ENCODE data around the gene SNRNP70.
"Not testable (repeated sequence)": the region's sequence is repeated elsewhere in the genome, so short reads cannot be mapped to it uniquely, and the experiment has no call there.

SNRNP70 gene

DNA sequence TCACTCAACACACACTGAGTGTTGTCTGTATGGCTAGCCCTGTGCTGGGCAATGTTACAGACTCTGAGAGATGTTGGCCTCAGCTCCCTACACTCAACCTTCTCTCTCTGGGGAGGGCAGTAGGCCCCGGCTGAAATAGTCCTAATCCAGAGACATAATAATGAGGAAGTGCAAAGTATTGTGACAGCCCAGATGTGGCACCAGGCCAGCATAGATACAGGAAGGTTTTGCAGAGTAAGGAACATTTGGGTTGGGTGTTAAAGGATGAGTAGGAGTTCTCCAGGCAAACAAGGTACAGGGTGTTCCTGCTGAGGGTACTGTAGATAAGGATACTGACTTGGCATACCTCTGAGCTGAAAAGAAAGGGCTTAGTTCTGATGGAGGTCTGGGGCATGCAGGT, 31.3 kb downstream of the SNRNP70 start:
- Histone ChIP-seq H3K4me1 (peaks cover 58 to 74% (median 64%) of the 10 kb centered on the region in 10 experiments), H3K9me3 (replicated peaks in 1 of 11) (no peaks in the 10 kb centered on the region), H3K4me2 (peak overlapping the region; percentile 20 to 99 (median 59); a peak in 20 of 22 replicates), H3K9ac (no peak overlapping the region), H3K27me3 (peaks cover 20 to 23% (median 23%) of the 10 kb centered on the region in 11 experiments), H3K4me3 (no peak overlapping the region), H3K36me3 (no peaks in the 10 kb centered on the region), H4K20me1 (peaks cover 0 to 25% (median 10%) of the 10 kb centered on the region in 11 experiments; a peak in 5 of 22 replicates), H3K27ac (peak overlapping the region in 5 of 11 experiments; percentile 3 to 53 (median 24); a peak in 6 of 22 replicates)
- TF ChIP-seq Cebpa-rat (IDR thresholded peaks at IDR 0.05) = 0 out of 22 replicates have a peak, but pooled peaks of 1 of the 11 experiments have one; percentile 13

DNA sequence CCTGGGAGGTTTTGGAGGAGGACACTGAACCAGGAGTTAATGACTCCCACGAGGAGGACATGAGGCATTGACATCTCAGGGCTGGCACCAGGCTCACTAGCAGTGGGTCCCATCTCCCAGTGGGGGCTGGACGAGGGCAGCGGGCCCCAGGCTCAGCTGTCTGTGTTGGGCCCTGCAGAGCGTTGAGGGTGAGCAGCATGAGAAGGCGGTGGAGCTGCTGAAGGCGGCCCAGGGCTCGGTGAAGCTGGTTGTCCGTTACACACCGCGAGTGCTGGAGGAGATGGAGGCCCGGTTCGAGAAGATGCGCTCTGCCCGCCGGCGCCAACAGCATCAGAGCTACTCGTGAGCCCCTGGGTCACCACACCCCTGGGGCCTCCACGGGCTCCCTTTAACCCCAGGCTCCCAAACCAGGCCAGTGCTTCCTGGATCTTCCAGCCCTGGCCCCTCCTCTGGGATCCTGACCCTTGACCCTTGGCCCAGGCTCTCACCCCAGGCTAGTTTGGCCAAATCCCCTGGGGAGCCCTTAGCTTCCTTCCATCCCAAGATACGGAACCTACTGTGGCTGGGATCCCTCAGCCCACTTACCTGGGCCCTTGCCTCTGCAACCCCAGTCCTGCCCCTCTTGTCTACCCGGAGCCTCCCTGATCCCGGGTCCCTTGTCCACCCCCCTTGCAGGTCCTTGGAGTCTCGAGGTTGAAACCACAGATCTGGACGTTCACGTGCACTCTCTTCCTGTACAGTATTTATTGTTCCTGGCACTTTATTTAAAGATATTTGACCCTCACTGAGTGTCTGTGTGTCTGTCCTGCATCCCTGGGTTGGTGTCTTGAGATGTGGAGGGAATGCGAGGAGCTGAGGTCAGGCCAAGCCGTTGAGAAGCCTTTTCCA, 32.7 kb downstream of the SNRNP70 start:
- Histone ChIP-seq H3K9ac (peak overlapping the region; percentile 77 to 93 (median 88)), H3K36me3 (no peaks in the 10 kb centered on the region), H3K27me3 (peaks cover 21 to 37% (median 33%) of the 10 kb centered on the region in 11 experiments), H3K4me2 (peak overlapping the region; percentile 84 to 97 (median 91)), H3K9me3 (replicated peaks in 1 of 11) (no peaks in the 10 kb centered on the region), H3K27ac (peak overlapping the region; percentile 85 to 97 (median 93)), H3K4me1 (peaks cover 56 to 64% (median 61%) of the 10 kb centered on the region in 10 experiments), H4K20me1 (peaks cover 0 to 25% (median 10%) of the 10 kb centered on the region in 11 experiments; a peak in 5 of 22 replicates), H3K4me3 (peak overlapping the region; percentile 58 to 77 (median 66))
- TF ChIP-seq Cebpa-rat (IDR thresholded peaks at IDR 0.05) = no peak

DNA sequence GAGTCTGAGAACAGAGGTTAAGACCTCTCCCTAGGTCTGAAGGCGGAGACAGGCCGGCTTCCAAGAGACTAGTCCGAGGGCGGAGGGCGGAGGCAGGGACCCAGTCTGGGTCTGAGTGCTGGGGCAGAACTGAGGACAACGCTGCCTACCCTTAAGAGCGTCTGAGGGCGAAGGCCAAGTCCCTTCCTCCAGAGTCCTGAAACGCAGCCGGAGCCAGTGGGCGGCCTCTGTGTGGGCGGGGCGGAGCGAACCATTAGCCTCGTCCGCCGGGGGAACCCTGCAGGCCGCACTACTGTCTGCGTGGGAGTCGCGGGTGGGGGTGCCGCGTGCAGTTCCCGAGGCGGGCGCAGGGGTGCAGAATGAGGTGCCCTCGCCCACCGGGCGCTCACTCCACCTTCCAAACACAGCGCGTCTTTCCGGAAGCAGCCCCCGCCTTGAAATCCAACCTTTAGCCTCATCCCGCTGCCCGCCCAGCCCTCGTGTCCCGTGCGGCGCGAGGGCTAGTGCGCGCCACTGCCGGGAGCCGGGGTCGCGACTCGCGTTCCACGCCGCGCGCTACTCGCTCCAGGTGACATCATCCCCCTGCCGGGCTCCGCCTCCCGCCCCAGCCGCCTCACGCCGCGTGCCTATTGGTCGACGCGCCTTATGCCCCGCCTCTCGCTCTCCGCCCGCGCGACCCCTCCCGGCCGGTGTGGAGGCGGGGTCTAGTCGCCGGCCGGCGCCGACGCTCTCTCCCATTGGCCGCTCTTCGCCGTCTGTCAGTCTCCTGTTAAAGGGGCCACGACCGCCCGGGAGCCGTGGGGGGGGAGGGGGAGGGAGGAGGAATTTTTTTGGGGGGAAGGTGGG, 33.5 kb downstream of the SNRNP70 start, which contains the start of gene C19orf73:
TSS of gene C19orf73 (minus strand) at position 579 of the 846 bp plus-strand sequence. CDS start at position 458, 121 bp downstream.
- TF ChIP-seq Cebpa-rat (IDR thresholded peaks at IDR 0.05) = no peak
- Histone ChIP-seq H3K27ac (peak within 1 kb of the TSS; percentile 85 to 97 (median 93)), H3K4me1 (peaks cover 47 to 56% (median 53%) of the 10 kb centered on the region in 10 experiments), H3K4me3 (peak within 1 kb of the TSS; percentile 58 to 77 (median 66)), H3K9me3 (replicated peaks in 1 of 11) (no peaks in the 10 kb centered on the region), H3K27me3 (peaks cover 21 to 42% (median 34%) of the 10 kb centered on the region in 11 experiments), H4K20me1 (peaks cover 0 to 25% (median 10%) of the 10 kb centered on the region in 11 experiments; a peak in 5 of 22 replicates), H3K36me3 (no peaks in the 10 kb centered on the region), H3K9ac (peak within 1 kb of the TSS; percentile 77 to 93 (median 88)), H3K4me2 (peak within 1 kb of the TSS; percentile 86 to 100 (median 98))

DNA sequence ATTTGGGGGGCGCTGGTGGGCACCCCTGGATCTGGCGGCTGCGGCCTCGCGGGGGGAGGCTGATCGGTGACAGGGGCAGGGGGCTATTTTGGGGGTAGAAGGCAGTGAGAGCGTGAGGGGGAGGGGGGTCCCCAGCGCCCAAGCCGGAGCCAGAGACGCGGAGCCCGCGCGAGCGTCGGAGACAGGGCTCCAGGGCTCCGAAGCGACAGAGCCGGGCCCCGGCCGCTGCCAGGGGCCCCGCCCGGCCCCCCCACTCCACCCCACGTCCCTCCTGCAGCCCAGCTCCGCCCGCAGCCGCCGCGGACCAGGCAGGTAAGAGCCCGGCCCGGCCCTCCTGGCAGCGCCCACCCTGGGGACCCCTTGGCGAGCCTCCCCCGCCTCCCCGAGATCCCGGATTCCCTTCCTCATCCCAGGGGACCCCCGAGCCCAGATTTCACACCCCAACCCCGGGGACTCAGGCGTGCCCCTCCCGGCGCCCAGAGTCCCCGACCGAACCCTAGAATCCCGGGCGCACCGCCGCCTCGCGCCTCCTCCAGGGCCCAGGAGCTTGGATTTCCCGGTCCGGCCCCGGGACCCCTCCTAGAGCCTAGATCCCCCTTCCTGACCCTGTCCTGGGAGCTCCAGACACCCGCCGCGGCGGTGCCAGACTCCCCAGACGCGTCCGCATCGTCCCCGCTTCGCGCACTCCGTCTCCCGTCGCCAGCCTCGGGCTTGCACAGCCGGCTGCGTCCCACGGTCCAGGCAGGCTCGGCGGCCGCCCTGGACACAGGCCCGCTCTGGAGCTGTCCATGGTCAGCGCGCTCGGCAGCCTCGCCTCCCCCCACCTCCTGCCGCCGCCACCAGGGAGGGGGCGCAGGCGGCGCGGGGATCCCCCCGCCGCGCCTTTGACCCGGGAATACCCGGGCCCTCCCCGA, 34.4 kb downstream of the SNRNP70 start, which contains the start of gene PPFIA3:
TSS of gene PPFIA3 (plus strand) at position 134 of the 914 bp plus-strand sequence. CDS start 8,330 bp downstream, outside the sequence.
- Histone ChIP-seq H4K20me1 (peaks cover 0 to 25% (median 10%) of the 10 kb centered on the region in 11 experiments; a peak in 5 of 22 replicates), H3K4me1 (peaks cover 45 to 52% (median 49%) of the 10 kb centered on the region in 10 experiments), H3K27me3 (peaks cover 21 to 42% (median 34%) of the 10 kb centered on the region in 11 experiments), H3K27ac (peak within 1 kb of the TSS; percentile 85 to 97 (median 93)), H3K4me3 (peak within 1 kb of the TSS; percentile 58 to 77 (median 66)), H3K4me2 (peak within 1 kb of the TSS; percentile 86 to 100 (median 98)), H3K9me3 (replicated peaks in 1 of 11) (no peaks in the 10 kb centered on the region), H3K9ac (peak within 1 kb of the TSS; percentile 77 to 93 (median 88)), H3K36me3 (no peaks in the 10 kb centered on the region)
- no peak for TF ChIP-seq Cebpa-rat (IDR thresholded peaks at IDR 0.05)

DNA sequence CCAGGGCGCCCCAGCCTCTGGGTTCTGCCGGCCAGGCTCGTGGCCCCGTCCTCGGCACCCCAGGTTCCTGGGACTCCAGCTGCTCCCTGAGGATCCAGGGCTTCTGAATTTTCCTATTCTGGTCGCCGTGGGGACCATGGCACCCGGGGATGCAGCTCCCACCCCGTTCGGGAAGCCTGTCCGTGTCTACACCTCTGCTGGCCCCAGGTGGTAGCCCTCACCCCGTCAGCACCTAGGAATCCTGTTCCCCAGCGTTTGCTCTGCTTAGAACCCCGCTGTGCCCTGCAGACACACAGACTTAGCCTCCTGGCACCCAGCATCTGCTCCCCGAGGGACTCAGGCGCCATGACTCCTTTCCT, 35.1 kb downstream of the SNRNP70 start:
- Histone ChIP-seq H3K4me3 (peak overlapping the region; percentile 58 to 77 (median 66)), H3K27me3 (peaks cover 21 to 42% (median 34%) of the 10 kb centered on the region in 11 experiments), H3K9ac (peak overlapping the region; percentile 60 to 92 (median 82); a peak in 15 of 22 replicates), H3K36me3 (no peaks in the 10 kb centered on the region), H3K27ac (no peak overlapping the region), H3K4me1 (peaks cover 39 to 46% (median 43%) of the 10 kb centered on the region in 10 experiments), H3K9me3 (replicated peaks in 1 of 11) (no peaks in the 10 kb centered on the region), H4K20me1 (peaks cover 0 to 22% (median 10%) of the 10 kb centered on the region in 11 experiments; a peak in 5 of 22 replicates), H3K4me2 (peak overlapping the region; percentile 86 to 100 (median 98))
- no peak for TF ChIP-seq Cebpa-rat (IDR thresholded peaks at IDR 0.05)

DNA sequence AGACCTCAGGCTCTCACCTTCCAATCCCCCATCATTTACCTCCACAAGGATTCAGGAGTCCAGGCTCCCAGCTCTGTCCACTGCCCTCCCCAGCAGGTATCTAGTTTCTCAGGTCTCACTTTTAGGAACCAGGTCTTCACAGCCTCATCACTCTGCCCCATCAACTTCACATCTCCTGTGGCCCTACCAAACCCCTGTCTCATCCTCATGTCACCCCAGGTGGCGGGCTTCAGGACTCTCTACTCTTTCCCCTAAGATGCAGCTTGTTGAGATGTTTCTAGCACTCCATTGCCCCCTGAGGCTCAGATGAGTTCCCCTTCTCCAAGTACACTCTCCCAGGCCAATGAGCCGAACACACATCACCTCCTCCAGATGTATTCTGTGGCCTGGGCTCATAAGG, 35.6 kb downstream of the SNRNP70 start:
- Histone ChIP-seq H3K4me2 (peak overlapping the region in 9 of 11 experiments; percentile 91 to 100 (median 98); a peak in 11 of 22 replicates), H3K4me3 (peak overlapping the region in 2 of 10 experiments; percentile 68 to 77; a peak in 4 of 20 replicates), H4K20me1 (peaks cover 0 to 22% (median 10%) of the 10 kb centered on the region in 11 experiments; a peak in 5 of 22 replicates), H3K27me3 (peaks cover 21 to 42% (median 34%) of the 10 kb centered on the region in 11 experiments), H3K4me1 (peaks cover 34 to 43% (median 39%) of the 10 kb centered on the region in 10 experiments), H3K9me3 (replicated peaks in 1 of 11) (no peaks in the 10 kb centered on the region), H3K9ac (no peak overlapping the region), H3K36me3 (no peaks in the 10 kb centered on the region), H3K27ac (no peak overlapping the region)
- no peak for TF ChIP-seq Cebpa-rat (IDR thresholded peaks at IDR 0.05)

DNA sequence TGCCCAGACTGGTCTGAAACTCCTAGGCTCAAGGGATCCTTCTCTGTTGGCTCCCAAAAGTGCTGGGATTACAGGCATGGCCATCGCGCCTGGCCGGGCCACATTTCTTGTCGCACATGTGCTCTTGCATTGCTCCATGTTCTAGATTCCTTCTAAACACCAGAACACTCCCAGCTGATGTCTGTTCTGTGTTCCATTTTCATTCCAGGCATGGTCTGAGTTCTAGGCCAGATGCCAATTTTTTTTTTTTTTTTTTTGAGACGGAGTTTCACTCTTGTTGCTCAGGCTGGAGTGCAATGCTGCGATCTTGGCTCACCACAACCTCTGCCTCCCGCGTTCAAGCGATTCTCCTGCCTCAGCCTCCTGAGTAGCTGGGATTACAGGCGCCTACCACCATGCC, 36.6 kb downstream of the SNRNP70 start:
- H3K4me2 ChIP-seq = not testable (repeated sequence)

More for the DNA sequence above, 36.6 kb downstream of the SNRNP70 start:
- H3K4me1 ChIP-seq = peaks cover 25 to 33% (median 29%) of the 10 kb centered on the region in 10 experiments
- H3K27ac ChIP-seq; H3K9me3 ChIP-seq (replicated peaks in 1 of 11); H3K4me3 ChIP-seq; H3K9ac ChIP-seq; H3K36me3 ChIP-seq: not testable (repeated sequence)
- H3K27me3 ChIP-seq = peaks cover 21 to 42% (median 34%) of the 10 kb centered on the region in 11 experiments
- H4K20me1 ChIP-seq = peaks cover 0 to 22% (median 10%) of the 10 kb centered on the region in 11 experiments; a peak in 5 of 22 replicates
